ENCODE data around the gene NT5DC3. TPM values are rescaled to one million over a fixed set of nuclear protein-coding genes. Genes with fewer than 3 reads are reported as not detected.

Gene NT5DC3
- total RNA-seq, 2 experiments from 2014 or later = 4.7 to 7.5 TPM

- Histone ChIP-seq H3K4me3 (ENCODE audit: low read depth, low read length, poor library complexity, severe bottlenecking) (no peak overlapping the region), H3K4me2 (ENCODE audit: low read length) (no peak overlapping the region), H4K20me1 (ENCODE audit: insufficient read depth, low read length) (no peaks in the 10 kb centered on the region), H3K27ac (ENCODE audit: low read depth, low read length, poor library complexity, severe bottlenecking) (no peak overlapping the region), H3K36me3 (ENCODE audit: insufficient read depth, low read length) (no peaks in the 10 kb centered on the region), H3K4me1 (ENCODE audit: insufficient read depth, low read length, poor library complexity, severe bottlenecking) (no peaks in the 10 kb centered on the region), H3K9me3 (ENCODE audit: low read length) (no peaks in the 10 kb centered on the region), H3K79me2 (ENCODE audit: insufficient read depth, low read depth, low read length) (no peaks in the 10 kb centered on the region), H2AFZ (ENCODE audit: low read length) (no peak overlapping the region), H3K9me2 (ENCODE audit: insufficient read depth, low read length) (no peaks in the 10 kb centered on the region)
- intact Hi-C loops (cut with micrococcal nuclease; ENCODE audit: unreplicated experiment) = no loop called here
- CTCF ChIA-PET (ENCODE audit: unreplicated experiment) = no interaction called here
- no peak for TF ChIP-seq EZH2phosphoT487 (IDR thresholded peaks at IDR 0.05; ENCODE audit: borderline replicate concordance, low read depth, low read length)
- TF ChIP-seq CTCF (conservative IDR thresholded peaks at IDR 0.05; ENCODE audit: low read length) = no peak
- BruUV-seq (replicated peaks) = no TSS peak
- DNase-seq (ENCODE audit: low spot score) = no peak
- POLR2A ChIA-PET = interaction anchor here (0.5 kb wide), 1 partner anchor 449 kb away, joined by 3 read pairs; no protein-coding TSS in a partner anchor
Measured at GRCh38 chr12:103756443-103756842, 84.6 kb downstream of the NT5DC3 start.

- Histone ChIP-seq H3K4me2 (ENCODE audit: low read length) (no peak overlapping the region), H2AFZ (ENCODE audit: low read length) (no peak overlapping the region), H3K9me2 (ENCODE audit: insufficient read depth, low read length) (no peaks in the 10 kb centered on the region), H3K4me1 (ENCODE audit: insufficient read depth, low read length, poor library complexity, severe bottlenecking) (no peaks in the 10 kb centered on the region), H3K79me2 (ENCODE audit: insufficient read depth, low read depth, low read length) (no peaks in the 10 kb centered on the region), H3K9me3 (ENCODE audit: low read length) (no peaks in the 10 kb centered on the region), H3K4me3 (ENCODE audit: low read depth, low read length, poor library complexity, severe bottlenecking) (no peak overlapping the region), H3K36me3 (ENCODE audit: insufficient read depth, low read length) (no peaks in the 10 kb centered on the region), H3K27ac (ENCODE audit: low read depth, low read length, poor library complexity, severe bottlenecking) (no peak overlapping the region), H4K20me1 (ENCODE audit: insufficient read depth, low read length) (no peaks in the 10 kb centered on the region)
- POLR2A ChIA-PET = no interaction called here
- intact Hi-C loops (cut with micrococcal nuclease; ENCODE audit: unreplicated experiment) = no loop called here
- no TSS peak for BruUV-seq (replicated peaks)
- CTCF ChIA-PET (ENCODE audit: unreplicated experiment) = no interaction called here
- DNase-seq (ENCODE audit: low spot score) = no peak
- TF ChIP-seq EZH2phosphoT487 (IDR thresholded peaks at IDR 0.05; ENCODE audit: borderline replicate concordance, low read depth, low read length) (no peak), CTCF (conservative IDR thresholded peaks at IDR 0.05; ENCODE audit: low read length) (no peak)
Measured at GRCh38 chr12:103755425-103755824, 85.6 kb downstream of the NT5DC3 start.

- no peak overlapping the region for H3K4me3 ChIP-seq (ENCODE audit: low read depth, low read length, poor library complexity, severe bottlenecking)
- BruUV-seq (replicated peaks) = no TSS peak
- H3K36me3 ChIP-seq (ENCODE audit: insufficient read depth, low read length) = no peaks in the 10 kb centered on the region
- H3K4me2 ChIP-seq (ENCODE audit: low read length) = no peak overlapping the region
- H4K20me1 ChIP-seq (ENCODE audit: insufficient read depth, low read length) = no peaks in the 10 kb centered on the region
- H3K9me2 ChIP-seq (ENCODE audit: insufficient read depth, low read length) = no peaks in the 10 kb centered on the region
- no peak for DNase-seq (ENCODE audit: low spot score)
- H2AFZ ChIP-seq (ENCODE audit: low read length) = no peak overlapping the region
- H3K9me3 ChIP-seq (ENCODE audit: low read length) = no peaks in the 10 kb centered on the region
- no peaks in the 10 kb centered on the region for H3K79me2 ChIP-seq (ENCODE audit: insufficient read depth, low read depth, low read length)
- no peak overlapping the region for H3K27ac ChIP-seq (ENCODE audit: low read depth, low read length, poor library complexity, severe bottlenecking)
- ChIA-PET POLR2A (no interaction called here), CTCF (ENCODE audit: unreplicated experiment) (no interaction called here)
- intact Hi-C loops (cut with micrococcal nuclease; ENCODE audit: unreplicated experiment) = no loop called here
- TF ChIP-seq CTCF (conservative IDR thresholded peaks at IDR 0.05; ENCODE audit: low read length) = no peak
- TF ChIP-seq EZH2phosphoT487 (IDR thresholded peaks at IDR 0.05; ENCODE audit: borderline replicate concordance, low read depth, low read length) = no peak
- no peaks in the 10 kb centered on the region for H3K4me1 ChIP-seq (ENCODE audit: insufficient read depth, low read length, poor library complexity, severe bottlenecking)
Measured at GRCh38 chr12:103751600-103751999, 89.4 kb downstream of the NT5DC3 start.

Measured in OCI-LY7 (cell line).